H4 (cell line): ENCODE results near the gene SLAMF8. TPM values are rescaled to one million over a fixed set of nuclear protein-coding genes. Genes with fewer than 3 reads are reported as not detected.

Experiments used
- DNase-seq: peaks from one replicate; pipeline ENCODE4 v3.0.0-alpha.2; 2015; ENCODE audit warnings: low spot score
- total RNA-seq: library from RNA; depleted of rRNA; stranded (reverse); fragments of >200 nt; shearing (Covaris generic); gene quantifications from 2 replicates; pipeline ENCODE4 v1.2.3, GENCODE V29; 2014; rRNA removed

The SLAMF8 gene
- total RNA-seq, 1 experiment from 2014 or later = 0.17 TPM

DNA sequence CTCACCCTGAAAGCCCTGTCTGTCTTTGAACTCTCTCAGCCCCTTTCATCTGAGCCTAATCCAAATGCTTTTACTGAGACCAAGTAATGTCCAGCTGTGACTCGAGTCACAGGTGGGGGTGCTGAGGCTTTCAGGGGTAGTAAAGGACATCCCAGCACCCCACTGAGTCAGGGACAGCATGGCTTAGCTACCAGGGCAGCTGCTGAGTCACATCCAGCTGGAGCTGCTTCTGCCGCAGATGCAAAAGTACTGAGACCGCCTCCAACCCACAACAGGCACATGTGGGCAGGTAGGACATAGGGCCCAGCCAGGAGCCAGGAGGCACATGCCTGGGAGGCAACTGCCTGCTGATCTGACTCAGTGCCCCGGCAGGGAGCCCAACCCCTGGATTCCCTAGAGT is 42.5 kb downstream of the SLAMF8 start:
- DNase-seq = peak; percentile 65

- DNase-seq = no peak
Observed at GRCh38 chr1:159869607-159870006, 42.9 kb downstream of the SLAMF8 start.

- no peak for DNase-seq
Observed at GRCh38 chr1:159870704-159871103, 44.0 kb downstream of the SLAMF8 start.

- DNase-seq = no peak
Observed at GRCh38 chr1:159872891-159873290, 46.2 kb downstream of the SLAMF8 start.

GRCh38 chr1:159873530-159874143 is 47.0 kb downstream of the SLAMF8 start:
- DNase-seq = no peak

DNA sequence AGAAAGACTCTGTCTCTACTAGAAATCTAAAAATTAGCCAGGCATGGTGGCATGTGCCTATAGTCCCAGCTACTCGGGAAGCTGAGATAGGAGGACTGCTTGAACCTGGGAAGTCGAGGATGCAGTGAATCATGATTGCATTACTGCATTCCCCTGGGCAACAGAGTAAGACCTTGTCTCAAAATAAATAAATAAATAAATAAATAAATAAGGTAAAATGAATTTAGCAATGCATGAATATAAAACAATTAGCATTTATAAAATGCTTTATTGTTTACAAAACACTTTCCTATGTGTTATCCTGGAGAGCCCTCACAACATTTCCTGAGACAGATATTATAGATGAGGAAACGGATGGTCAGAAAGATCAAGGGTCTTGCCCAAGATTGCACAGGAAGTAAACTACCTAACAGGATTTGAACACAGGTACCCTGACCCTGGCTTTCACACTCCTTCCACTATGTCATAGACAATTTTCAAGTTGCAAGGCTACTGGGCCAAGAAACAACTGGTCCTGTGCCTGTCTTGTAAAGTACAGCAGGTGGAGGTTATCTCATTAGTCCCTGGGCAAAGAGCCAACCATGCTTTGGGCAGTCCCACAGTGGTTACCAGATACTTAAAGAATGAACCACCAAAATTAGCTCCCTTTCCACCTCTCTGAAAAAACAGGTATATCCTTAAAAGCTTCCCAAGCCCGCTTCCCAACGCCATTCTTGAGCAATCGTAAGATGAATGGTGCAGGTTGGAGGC is 51.2 kb downstream of the SLAMF8 start:
- no peak for DNase-seq

DNA sequence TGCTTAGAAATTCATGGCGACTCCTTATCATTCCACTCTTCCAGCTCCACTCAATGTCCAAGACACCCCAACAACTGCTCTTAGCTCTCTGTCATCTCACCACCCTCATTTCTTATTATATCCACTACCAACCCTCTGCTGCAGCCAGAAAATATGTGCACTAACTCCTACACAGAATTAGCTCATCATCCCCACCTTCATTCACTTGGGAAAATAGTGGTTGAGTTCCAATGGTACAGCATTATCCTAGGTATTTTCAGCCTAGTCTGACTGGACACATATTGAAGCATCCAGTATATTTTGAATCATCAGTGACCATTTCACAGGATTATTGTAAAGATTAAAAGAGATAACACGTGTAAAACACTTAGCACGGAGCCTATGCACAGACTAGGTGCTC is 52.5 kb downstream of the SLAMF8 start:
- DNase-seq = no peak

DNA sequence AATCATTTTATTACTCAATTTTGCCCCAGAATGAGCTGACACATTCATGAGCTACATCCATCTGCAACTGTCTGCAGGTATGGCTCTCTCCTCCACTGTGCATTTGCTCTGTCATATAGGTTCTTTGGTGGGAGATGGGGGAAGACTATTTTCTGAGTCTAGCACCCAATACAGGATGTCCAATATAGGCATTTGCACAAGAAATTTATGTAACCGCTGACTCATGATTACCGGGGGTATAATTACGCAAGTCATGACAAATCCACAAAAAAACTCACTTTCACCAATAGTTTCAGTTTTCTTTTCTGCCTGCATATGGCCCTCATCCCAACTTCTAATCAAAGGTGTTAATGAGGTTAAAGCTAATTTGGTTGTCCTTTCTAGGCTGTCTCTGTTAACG is 53.3 kb downstream of the SLAMF8 start:
- DNase-seq = peak; percentile 58

DNA sequence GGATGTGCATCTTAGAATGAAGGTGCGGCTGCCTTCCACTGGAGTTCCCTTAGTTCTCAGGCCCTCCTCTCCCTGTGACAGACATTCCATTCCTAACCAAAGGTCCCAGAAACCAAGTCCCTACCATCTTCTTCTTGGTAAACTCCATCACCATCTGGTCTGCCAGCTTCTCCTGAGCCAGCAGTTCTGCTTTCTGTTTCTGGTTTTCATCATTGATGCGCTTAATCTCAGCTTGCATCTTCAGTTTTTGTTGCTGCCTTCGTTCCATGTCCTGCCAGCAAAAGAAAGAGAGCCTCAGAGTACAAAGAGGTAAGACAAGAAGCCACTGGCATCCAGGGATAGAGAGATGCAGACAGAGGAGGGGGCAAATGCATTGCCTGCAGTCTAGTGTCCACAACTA is 53.8 kb downstream of the SLAMF8 start:
- no peak for DNase-seq

- peak; percentile 93 for DNase-seq
Observed at GRCh38 chr1:159881622-159882526, 55.2 kb downstream of the SLAMF8 start.

DNA sequence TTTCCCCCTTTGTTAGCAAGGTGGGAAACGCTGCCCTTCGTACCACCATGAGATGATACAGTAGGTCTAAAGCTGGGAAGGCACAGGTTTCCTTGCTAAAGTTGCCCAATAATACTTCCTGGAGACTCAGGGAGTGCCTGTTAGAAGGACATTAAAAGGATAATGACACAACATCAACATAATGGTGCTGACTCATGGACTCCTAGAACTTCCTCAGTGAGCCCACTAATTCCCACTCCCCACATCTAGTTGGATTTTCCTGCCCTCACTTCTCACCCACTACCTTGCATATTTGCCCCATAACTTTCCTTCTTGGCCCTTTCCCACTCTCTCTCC is 55.8 kb downstream of the SLAMF8 start:
- DNase-seq = peak; percentile 50

GRCh38 chr1:159883134-159883533 is 56.5 kb downstream of the SLAMF8 start:
- no peak for DNase-seq

- no peak for DNase-seq
Observed at GRCh38 chr1:159884296-159884695, 57.6 kb downstream of the SLAMF8 start.

Other genes starting within 250 kb of the SLAMF8 start
- not detected in 2 replicates for gene APCS, start 239.0 kb upstream of the SLAMF8 start, total RNA-seq
- gene CRP, start 112.3 kb upstream of the SLAMF8 start, total RNA-seq = not detected in 2 replicates
- gene DUSP23, start 45.9 kb upstream of the SLAMF8 start, total RNA-seq = 11.0 and 14.8 TPM in 2 replicates
- gene FCRL6, start 24.5 kb upstream of the SLAMF8 start, total RNA-seq = not detected in 2 replicates
- 0.14 TPM in 1 of 2 replicates, not detected in the other for gene VSIG8, start 35.8 kb downstream of the SLAMF8 start, total RNA-seq
- gene CFAP45, start 73.3 kb downstream of the SLAMF8 start, total RNA-seq = 0.21 and 0.62 TPM in 2 replicates
- 444 and 497 TPM in 2 replicates for gene TAGLN2, start 98.6 kb downstream of the SLAMF8 start, total RNA-seq
- 0.47 and 0.52 TPM in 2 replicates for gene IGSF9, start 118.7 kb downstream of the SLAMF8 start, total RNA-seq
- gene SLAMF9, start 127.4 kb downstream of the SLAMF8 start, total RNA-seq = 2.2 TPM in 1 of 2 replicates, not detected in the other
- 6.0 and 6.3 TPM in 2 replicates for gene PIGM, start 205.1 kb downstream of the SLAMF8 start, total RNA-seq
- gene KCNJ10, start 243.3 kb downstream of the SLAMF8 start, total RNA-seq = not detected in 2 replicates